Fibroblast of skin of right quadriceps (primary cell): Measurements from ENCODE around the gene TIE1.
A peak's percentile ranks its signal among the peaks of the same experiment; 100 is the strongest.

Experiments
- DNase-seq: peaks from one replicate; pipeline ENCODE4 v3.0.0-alpha.2; 2013

Gene TIE1

GRCh38 chr1:43293896-43294760 is 6.7 kb upstream of the TIE1 start:
- DNase-seq = peak; percentile 15

- no peak for DNase-seq
Measured at GRCh38 chr1:43294761-43295160, 6.0 kb upstream of the TIE1 start.

- no peak for DNase-seq
Measured at GRCh38 chr1:43296207-43296606, 4.6 kb upstream of the TIE1 start.

- no peak for DNase-seq
Measured at GRCh38 chr1:43298055-43298454, 2.7 kb upstream of the TIE1 start.

GRCh38 chr1:43299101-43299500 is 1.7 kb upstream of the TIE1 start:
- DNase-seq = no peak

- no peak for DNase-seq
Measured at GRCh38 chr1:43302201-43302600, 1.4 kb downstream of the TIE1 start.

GRCh38 chr1:43302721-43303470 is 2.1 kb downstream of the TIE1 start:
- no peak for DNase-seq

- no peak for DNase-seq
Measured at GRCh38 chr1:43303471-43304313, 2.9 kb downstream of the TIE1 start.

GRCh38 chr1:43304314-43304681 is 3.5 kb downstream of the TIE1 start:
- no peak for DNase-seq

GRCh38 chr1:43304771-43305300 is 4.1 kb downstream of the TIE1 start:
- DNase-seq = no peak

GRCh38 chr1:43305461-43305860 is 4.7 kb downstream of the TIE1 start:
- no peak for DNase-seq

GRCh38 chr1:43305926-43306687 is 5.3 kb downstream of the TIE1 start:
- no peak for DNase-seq

- DNase-seq = no peak
Measured at GRCh38 chr1:43306688-43307457, 6.1 kb downstream of the TIE1 start.

- DNase-seq = no peak
Measured at GRCh38 chr1:43307458-43308158, 6.8 kb downstream of the TIE1 start.

- no peak for DNase-seq
Measured at GRCh38 chr1:43308635-43309404, 8.0 kb downstream of the TIE1 start.

- DNase-seq = no peak
Measured at GRCh38 chr1:43309405-43310025, 8.7 kb downstream of the TIE1 start.

- no peak for DNase-seq
Measured at GRCh38 chr1:43311521-43311920, 10.7 kb downstream of the TIE1 start.

- DNase-seq = no peak
Measured at GRCh38 chr1:43312212-43312623, 11.4 kb downstream of the TIE1 start.
